WTC11 (cell line): ENCODE measurements around the gene WWOX. TPM values are rescaled to one million over a fixed set of nuclear protein-coding genes. Genes with fewer than 3 reads are reported as not detected.

ENCODE experiments used
- ATAC-seq: fragments of 200-7000 bp; cut with Tn5 transposase; 2 replicates; pipeline ENCODE4 v1.10.0; 2021; ENCODE audit warnings: mild to moderate bottlenecking, moderate library complexity
- CTCF ChIA-PET: fragments of 300-600 bp; sonication (Branson Sonifier 250); formaldehyde crosslinking; loops from one replicate; lab custom pipeline; 2021; ENCODE audit warnings: antibody characterized with exemption; lab: Charles Lee
- POLR2A ChIA-PET: fragments of 350-600 bp; sonication (Branson Sonifier 250); formaldehyde crosslinking; loops from one replicate; lab custom pipeline; 2021; ENCODE audit warnings: antibody characterized with exemption; lab: Charles Lee
- DNase-seq: peaks from one replicate; pipeline ENCODE4 v3.0.0; 2021; ENCODE audit warnings: low spot score
- H3K27ac Mint-ChIP-seq: 2 replicates; pipeline ENCODE4 v1.8.0; 2021; ENCODE audit warnings: mixed read lengths
- H3K27me3 Mint-ChIP-seq: 2 replicates; pipeline ENCODE4 v1.8.0; 2021; ENCODE audit warnings: low read depth, mild to moderate bottlenecking, moderate library complexity, mixed read lengths
- H3K36me3 Mint-ChIP-seq: 2 replicates; pipeline ENCODE4 v1.8.0; 2021; ENCODE audit warnings: mixed read lengths
- H3K4me1 Mint-ChIP-seq: 2 replicates; pipeline ENCODE4 v1.8.0; 2022; ENCODE audit warnings: mixed read lengths
- H3K4me3 Mint-ChIP-seq: 2 replicates; pipeline ENCODE4 v1.8.0; 2021; ENCODE audit warnings: mild to moderate bottlenecking, moderate library complexity, mixed read lengths
- H3K9me3 Mint-ChIP-seq: 2 replicates; pipeline ENCODE4 v1.8.0; 2021; ENCODE audit warnings: mixed read lengths
- GRHL2 ChIP-seq: fragments of 250-450 bp; sonication (Bioruptor Pico); IDR thresholded peaks from 2 replicates; pipeline ENCODE4 v1.8.0; 2022; ENCODE audit warnings: mild to moderate bottlenecking, moderate library complexity; ENCODE audit not compliant: insufficient replicate concordance, severe bottlenecking
- KAT7 ChIP-seq: sonication (generic); formaldehyde crosslinking; IDR thresholded peaks from 2 replicates; pipeline ENCODE4 v1.8.1; 2023; ENCODE audit warnings: missing genetic modification reagents, mild to moderate bottlenecking, borderline replicate concordance
- NR3C1 ChIP-seq: sonication (generic); formaldehyde crosslinking; conservative IDR thresholded peaks from 2 replicates; pipeline ENCODE4 v1.8.1; 2023; ENCODE audit warnings: low read depth, mild to moderate bottlenecking, missing genetic modification reagents
- SP1 ChIP-seq: sonication (generic); formaldehyde crosslinking; conservative IDR thresholded peaks from 2 replicates; pipeline ENCODE4 v1.8.1; 2022; ENCODE audit warnings: missing genetic modification reagents
- ZNF416 ChIP-seq: fragments of 250-450 bp; sonication (Bioruptor Pico); IDR thresholded peaks from 2 replicates; pipeline ENCODE4 v1.9.0; 2021; ENCODE audit warnings: mild to moderate bottlenecking, inconsistent platforms
- ZNF423 ChIP-seq: fragments of 250-450 bp; sonication (Bioruptor Pico); IDR thresholded peaks from 2 replicates; pipeline ENCODE4 v2.1.2; 2022; ENCODE audit warnings: mild to moderate bottlenecking, moderate library complexity
- total RNA-seq: library from RNA; stranded (reverse); gene quantifications from 3 replicates; pipeline ENCODE4 v1.2.3, GENCODE V29; 2021
- TF ChIP-seq, protein P1 (sequence below): sonication (generic); formaldehyde crosslinking; IDR thresholded peaks from 2 replicates; pipeline ENCODE4 v1.8.1; 2023; ENCODE audit warnings: mild to moderate bottlenecking, moderate library complexity, missing genetic modification reagents
- TF ChIP-seq, protein P2 (sequence below): sonication (generic); formaldehyde crosslinking; IDR thresholded peaks from 2 replicates; pipeline ENCODE4 v1.8.0; 2022; ENCODE audit warnings: mild to moderate bottlenecking, missing genetic modification reagents
- TF ChIP-seq, protein P3 (sequence below): fragments of 250-450 bp; sonication (Bioruptor Pico); conservative IDR thresholded peaks from 2 replicates; pipeline ENCODE4 v1.9.0; 2021; ENCODE audit warnings: mild to moderate bottlenecking
- TF ChIP-seq, protein P4 (sequence below): sonication (generic); formaldehyde crosslinking; IDR thresholded peaks from 2 replicates; pipeline ENCODE4 v1.8.1; 2023; ENCODE audit warnings: mild to moderate bottlenecking, missing genetic modification reagents, borderline replicate concordance
- TF ChIP-seq, protein P5 (sequence below): sonication (generic); formaldehyde crosslinking; IDR thresholded peaks from 2 replicates; pipeline ENCODE4 v1.8.1; 2023; ENCODE audit warnings: mild to moderate bottlenecking, missing genetic modification reagents, moderate library complexity

The WWOX gene
- total RNA-seq, 1 experiment from 2014 or later, result 15.7 TPM

DNA sequence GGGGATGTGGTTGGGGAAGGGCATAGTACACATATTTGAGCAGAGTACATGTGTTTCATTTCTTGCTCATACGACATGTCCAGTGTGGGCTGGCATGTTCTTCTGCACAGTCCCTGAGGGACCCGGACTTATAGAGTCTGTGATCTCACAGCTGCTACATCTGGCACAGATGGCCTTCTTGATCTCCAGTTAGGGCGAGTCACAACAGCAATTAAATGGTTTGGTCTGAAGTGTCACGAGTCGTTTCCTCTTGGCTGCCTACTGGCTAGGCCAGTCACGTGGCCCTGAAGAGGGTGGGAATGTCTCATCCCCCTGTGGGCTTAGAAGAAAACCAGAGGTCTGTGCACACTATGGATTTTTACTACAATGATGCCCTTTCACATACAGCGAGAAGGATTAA, 443.6 kb downstream of the WWOX start (continued):
- TF ChIP-seq ZNF423 (CRISPR knock-in tag), result no peak
- TF ChIP-seq GRHL2, result no peak
- TF ChIP-seq, protein P1, sequence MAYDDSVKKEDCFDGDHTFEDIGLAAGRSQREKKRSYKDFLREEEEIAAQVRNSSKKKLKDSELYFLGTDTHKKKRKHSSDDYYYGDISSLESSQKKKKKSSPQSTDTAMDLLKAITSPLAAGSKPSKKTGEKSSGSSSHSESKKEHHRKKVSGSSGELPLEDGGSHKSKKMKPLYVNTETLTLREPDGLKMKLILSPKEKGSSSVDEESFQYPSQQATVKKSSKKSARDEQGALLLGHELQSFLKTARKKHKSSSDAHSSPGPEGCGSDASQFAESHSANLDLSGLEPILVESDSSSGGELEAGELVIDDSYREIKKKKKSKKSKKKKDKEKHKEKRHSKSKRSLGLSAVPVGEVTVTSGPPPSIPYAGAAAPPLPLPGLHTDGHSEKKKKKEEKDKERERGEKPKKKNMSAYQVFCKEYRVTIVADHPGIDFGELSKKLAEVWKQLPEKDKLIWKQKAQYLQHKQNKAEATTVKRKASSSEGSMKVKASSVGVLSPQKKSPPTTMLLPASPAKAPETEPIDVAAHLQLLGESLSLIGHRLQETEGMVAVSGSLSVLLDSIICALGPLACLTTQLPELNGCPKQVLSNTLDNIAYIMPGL (CRISPR knock-in tag), result no peak
- TF ChIP-seq, all 79 proteins: peak for 0

DNA sequence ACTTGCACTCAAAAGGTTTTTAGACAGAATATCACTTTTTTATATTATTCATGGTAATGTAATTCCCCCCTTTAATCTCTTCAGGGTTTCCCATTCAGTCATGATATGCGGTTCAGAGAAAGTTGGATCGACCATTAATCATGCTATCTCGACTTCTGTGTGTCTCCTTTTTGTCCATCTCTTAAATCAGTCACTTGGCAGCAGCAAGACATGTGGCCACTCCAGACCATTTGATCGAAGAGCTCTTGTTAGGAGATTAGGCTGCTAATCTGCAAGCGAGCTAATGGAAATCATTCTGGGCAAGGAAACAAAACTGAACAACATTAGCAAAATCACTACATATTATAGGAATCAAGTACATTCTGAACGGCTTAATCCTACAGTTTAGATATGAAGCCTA, 449.9 kb downstream of the WWOX start:
- H3K27ac Mint-ChIP-seq, result no peak overlapping the region
- H3K27me3 Mint-ChIP-seq, result no peaks in the 10 kb centered on the region; the same call in 1 of the 2 replicates
- no peaks in the 10 kb centered on the region for H3K9me3 Mint-ChIP-seq
- ChIA-PET POLR2A (no interaction called here), CTCF (interaction anchor here (0.6 kb wide), 2 partner anchors 18 to 44 kb away, joined by 3 to 5 read pairs; no protein-coding TSS in a partner anchor)
- DNase-seq, result no peak
- ATAC-seq, result no peak
- H3K4me1 Mint-ChIP-seq, result peaks cover 42% of the 10 kb centered on the region
- no peaks in the 10 kb centered on the region for H3K36me3 Mint-ChIP-seq
- TF ChIP-seq ZNF416 (CRISPR knock-in tag), result no peak
- TF ChIP-seq, protein P2, sequence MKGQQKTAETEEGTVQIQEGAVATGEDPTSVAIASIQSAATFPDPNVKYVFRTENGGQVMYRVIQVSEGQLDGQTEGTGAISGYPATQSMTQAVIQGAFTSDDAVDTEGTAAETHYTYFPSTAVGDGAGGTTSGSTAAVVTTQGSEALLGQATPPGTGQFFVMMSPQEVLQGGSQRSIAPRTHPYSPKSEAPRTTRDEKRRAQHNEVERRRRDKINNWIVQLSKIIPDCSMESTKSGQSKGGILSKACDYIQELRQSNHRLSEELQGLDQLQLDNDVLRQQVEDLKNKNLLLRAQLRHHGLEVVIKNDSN, result no peak
- TF ChIP-seq, protein P3, sequence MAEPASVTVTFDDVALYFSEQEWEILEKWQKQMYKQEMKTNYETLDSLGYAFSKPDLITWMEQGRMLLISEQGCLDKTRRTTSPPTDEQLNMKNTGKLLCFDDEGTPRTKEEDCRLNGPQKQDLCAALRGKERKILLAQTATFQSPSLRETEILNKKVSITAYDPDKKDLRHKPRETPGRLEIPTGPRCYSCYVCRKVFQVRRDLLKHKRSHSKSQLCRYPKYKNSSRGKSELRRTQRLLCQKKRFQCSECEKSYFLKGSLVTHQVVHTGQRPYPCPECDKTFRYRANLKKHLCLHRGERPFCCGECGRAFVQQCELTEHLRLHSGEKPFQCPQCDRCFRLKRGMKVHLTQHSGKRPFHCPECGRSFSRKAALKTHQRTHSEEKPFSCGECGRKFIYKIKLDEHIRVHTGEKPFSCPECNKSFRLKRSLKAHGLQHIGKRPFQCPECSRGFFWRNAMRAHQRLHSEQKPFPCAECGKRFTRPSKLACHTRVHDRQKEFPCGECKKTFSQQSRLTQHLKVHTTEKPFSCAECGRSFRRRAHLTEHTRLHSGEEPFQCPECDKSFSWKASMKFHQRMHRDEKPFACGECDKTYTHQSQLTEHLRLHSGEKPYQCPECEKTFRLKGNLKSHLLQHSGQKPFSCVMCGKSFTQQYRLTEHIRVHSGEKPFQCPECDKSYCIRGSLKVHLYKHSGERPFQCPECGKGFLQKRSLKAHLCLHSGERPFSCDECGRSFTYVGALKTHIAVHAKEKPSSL, result no peak
- TF ChIP-seq, protein P4, sequence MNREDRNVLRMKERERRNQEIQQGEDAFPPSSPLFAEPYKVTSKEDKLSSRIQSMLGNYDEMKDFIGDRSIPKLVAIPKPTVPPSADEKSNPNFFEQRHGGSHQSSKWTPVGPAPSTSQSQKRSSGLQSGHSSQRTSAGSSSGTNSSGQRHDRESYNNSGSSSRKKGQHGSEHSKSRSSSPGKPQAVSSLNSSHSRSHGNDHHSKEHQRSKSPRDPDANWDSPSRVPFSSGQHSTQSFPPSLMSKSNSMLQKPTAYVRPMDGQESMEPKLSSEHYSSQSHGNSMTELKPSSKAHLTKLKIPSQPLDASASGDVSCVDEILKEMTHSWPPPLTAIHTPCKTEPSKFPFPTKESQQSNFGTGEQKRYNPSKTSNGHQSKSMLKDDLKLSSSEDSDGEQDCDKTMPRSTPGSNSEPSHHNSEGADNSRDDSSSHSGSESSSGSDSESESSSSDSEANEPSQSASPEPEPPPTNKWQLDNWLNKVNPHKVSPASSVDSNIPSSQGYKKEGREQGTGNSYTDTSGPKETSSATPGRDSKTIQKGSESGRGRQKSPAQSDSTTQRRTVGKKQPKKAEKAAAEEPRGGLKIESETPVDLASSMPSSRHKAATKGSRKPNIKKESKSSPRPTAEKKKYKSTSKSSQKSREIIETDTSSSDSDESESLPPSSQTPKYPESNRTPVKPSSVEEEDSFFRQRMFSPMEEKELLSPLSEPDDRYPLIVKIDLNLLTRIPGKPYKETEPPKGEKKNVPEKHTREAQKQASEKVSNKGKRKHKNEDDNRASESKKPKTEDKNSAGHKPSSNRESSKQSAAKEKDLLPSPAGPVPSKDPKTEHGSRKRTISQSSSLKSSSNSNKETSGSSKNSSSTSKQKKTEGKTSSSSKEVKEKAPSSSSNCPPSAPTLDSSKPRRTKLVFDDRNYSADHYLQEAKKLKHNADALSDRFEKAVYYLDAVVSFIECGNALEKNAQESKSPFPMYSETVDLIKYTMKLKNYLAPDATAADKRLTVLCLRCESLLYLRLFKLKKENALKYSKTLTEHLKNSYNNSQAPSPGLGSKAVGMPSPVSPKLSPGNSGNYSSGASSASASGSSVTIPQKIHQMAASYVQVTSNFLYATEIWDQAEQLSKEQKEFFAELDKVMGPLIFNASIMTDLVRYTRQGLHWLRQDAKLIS, result no peak
- no peak for TF ChIP-seq KAT7
- no peak for TF ChIP-seq SP1 (CRISPR knock-in tag)
- TF ChIP-seq NR3C1 (CRISPR knock-in tag), result no peak
- no peak overlapping the region for H3K4me3 Mint-ChIP-seq

DNA sequence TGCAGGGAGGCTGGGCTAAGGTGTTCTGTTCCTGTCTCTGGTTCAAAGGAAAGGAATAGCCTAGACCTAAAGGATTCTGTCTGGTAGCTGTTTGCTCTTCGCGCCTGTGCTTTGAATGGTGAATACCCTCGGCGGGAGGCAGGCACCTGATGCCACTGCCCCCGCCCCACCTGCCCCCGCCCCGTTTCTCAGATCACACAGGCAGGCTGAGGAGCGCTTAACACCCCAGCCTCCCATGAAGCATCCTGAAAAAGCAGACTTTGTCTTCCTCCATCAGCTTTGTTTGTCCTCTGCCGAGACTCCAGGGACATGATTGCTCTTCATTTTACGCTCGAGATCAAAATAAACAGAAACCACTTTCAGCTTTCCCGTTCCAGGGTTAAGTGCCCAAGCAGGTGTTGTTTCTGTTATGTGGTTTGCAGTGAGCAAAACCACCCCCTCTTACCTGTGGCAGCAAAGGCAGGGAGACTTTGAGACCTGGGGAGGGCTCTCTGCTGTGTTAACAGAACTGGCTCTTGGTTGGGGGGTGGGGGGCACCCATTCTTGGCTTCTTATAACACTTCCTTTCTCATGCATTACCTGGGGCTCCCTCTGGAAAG, 452.1 kb downstream of the WWOX start:
- H3K4me3 Mint-ChIP-seq, result peak overlapping the region; percentile 12
- peaks cover 42% of the 10 kb centered on the region for H3K4me1 Mint-ChIP-seq
- no peaks in the 10 kb centered on the region for H3K36me3 Mint-ChIP-seq
- DNase-seq (peak; percentile 39), ATAC-seq (peak; percentile 89)
- TF ChIP-seq, protein P5, sequence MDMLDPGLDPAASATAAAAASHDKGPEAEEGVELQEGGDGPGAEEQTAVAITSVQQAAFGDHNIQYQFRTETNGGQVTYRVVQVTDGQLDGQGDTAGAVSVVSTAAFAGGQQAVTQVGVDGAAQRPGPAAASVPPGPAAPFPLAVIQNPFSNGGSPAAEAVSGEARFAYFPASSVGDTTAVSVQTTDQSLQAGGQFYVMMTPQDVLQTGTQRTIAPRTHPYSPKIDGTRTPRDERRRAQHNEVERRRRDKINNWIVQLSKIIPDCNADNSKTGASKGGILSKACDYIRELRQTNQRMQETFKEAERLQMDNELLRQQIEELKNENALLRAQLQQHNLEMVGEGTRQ, result peak; percentile 39; the same call in 1 of the 2 replicates
- no peak for TF ChIP-seq KAT7
- POLR2A ChIA-PET, result no interaction called here
- CTCF ChIA-PET, result interaction anchor here (1.0 kb wide), 1 partner anchor 219 kb away, joined by 4 read pairs; no protein-coding TSS in a partner anchor
- no peaks in the 10 kb centered on the region for H3K9me3 Mint-ChIP-seq
- peak overlapping the region; percentile 39; the same call in 1 of the 2 replicates for H3K27ac Mint-ChIP-seq
- no peaks in the 10 kb centered on the region; the same call in 1 of the 2 replicates for H3K27me3 Mint-ChIP-seq
